ENCODE data around the gene SMYD2.
A peak's percentile ranks its signal among the peaks of the same experiment; 100 is the strongest.

SMYD2 gene

GRCh38 chr1:214328770-214329469, 48.0 kb downstream of the SMYD2 start:
- peak; percentile 55 for DNase-seq (ENCODE audit: low read depth, low spot score)

- no peak for DNase-seq (ENCODE audit: low read depth, low spot score)
These were observed 48.7 kb downstream of the SMYD2 start for GRCh38 chr1:214329470-214330220.

- DNase-seq (ENCODE audit: low read depth, low spot score) = no peak
These were observed 49.3 kb downstream of the SMYD2 start for GRCh38 chr1:214330222-214330621.

GRCh38 chr1:214330715-214331114, 49.8 kb downstream of the SMYD2 start:
- no peak for DNase-seq (ENCODE audit: low read depth, low spot score)

- DNase-seq (ENCODE audit: low read depth, low spot score) = no peak
These were observed 50.2 kb downstream of the SMYD2 start for GRCh38 chr1:214331180-214331579.

- DNase-seq (ENCODE audit: low read depth, low spot score) = no peak
These were observed 51.0 kb downstream of the SMYD2 start for GRCh38 chr1:214331827-214332423.

GRCh38 chr1:214332946-214333798, 52.2 kb downstream of the SMYD2 start:
- DNase-seq (ENCODE audit: low read depth, low spot score) = no peak

- DNase-seq (ENCODE audit: low read depth, low spot score) = no peak
These were observed 54.6 kb downstream of the SMYD2 start for GRCh38 chr1:214335567-214335966.

- DNase-seq (ENCODE audit: low read depth, low spot score) = no peak
These were observed 56.1 kb downstream of the SMYD2 start for GRCh38 chr1:214337015-214337414.

- DNase-seq (ENCODE audit: low read depth, low spot score) = no peak
These were observed 56.6 kb downstream of the SMYD2 start for GRCh38 chr1:214337511-214337910.

- no peak for DNase-seq (ENCODE audit: low read depth, low spot score)
These were observed 57.3 kb downstream of the SMYD2 start for GRCh38 chr1:214338212-214338611.

GRCh38 chr1:214341459-214341858, 60.5 kb downstream of the SMYD2 start:
- no peak for DNase-seq (ENCODE audit: low read depth, low spot score)

- DNase-seq (ENCODE audit: low read depth, low spot score) = no peak
These were observed 61.0 kb downstream of the SMYD2 start for GRCh38 chr1:214341932-214342331.

GRCh38 chr1:214342525-214342924, 61.6 kb downstream of the SMYD2 start:
- no peak for DNase-seq (ENCODE audit: low read depth, low spot score)

- DNase-seq (ENCODE audit: low read depth, low spot score) = no peak
These were observed 63.9 kb downstream of the SMYD2 start for GRCh38 chr1:214344897-214345296.

- DNase-seq (ENCODE audit: low read depth, low spot score) = no peak
These were observed 68.0 kb downstream of the SMYD2 start for GRCh38 chr1:214349008-214349407.

GRCh38 chr1:214349781-214350180, 68.8 kb downstream of the SMYD2 start:
- DNase-seq (ENCODE audit: low read depth, low spot score) = no peak

- DNase-seq (ENCODE audit: low read depth, low spot score) = no peak
These were observed 70.8 kb downstream of the SMYD2 start for GRCh38 chr1:214351551-214352277.

- DNase-seq (ENCODE audit: low read depth, low spot score) = no peak
These were observed 71.9 kb downstream of the SMYD2 start for GRCh38 chr1:214352838-214353237.

GRCh38 chr1:214354440-214355148, 73.6 kb downstream of the SMYD2 start:
- DNase-seq (ENCODE audit: low read depth, low spot score) = no peak

- no peak for DNase-seq (ENCODE audit: low read depth, low spot score)
These were observed 79.2 kb downstream of the SMYD2 start for GRCh38 chr1:214360116-214360515.
